H9 (cell line): ENCODE measurements around the gene BMPR1A. TPM values are rescaled to one million over a fixed set of nuclear protein-coding genes. Genes with fewer than 3 reads are reported as not detected.

Experiments used
- DNase-seq: peaks from one replicate; pipeline ENCODE4 v3.0.0-alpha.2; 2017
- H2AFZ ChIP-seq: one replicate; pipeline ENCODE4 v1.6.1; 2013; ENCODE audit warnings: mild to moderate bottlenecking, low read length, control low read depth, moderate library complexity
- H2AK5ac ChIP-seq: 2 replicates; pipeline ENCODE4 v1.6.1; 2013; ENCODE audit warnings: low read length, control low read depth, mixed read lengths; ENCODE audit not compliant: insufficient read length
- H2BK120ac ChIP-seq: one replicate; pipeline ENCODE4 v1.6.1; 2013; ENCODE audit warnings: low read depth, mild to moderate bottlenecking, low read length, control low read depth, inconsistent platforms; ENCODE audit not compliant: poor library complexity, severe bottlenecking
- H2BK12ac ChIP-seq: 2 replicates; pipeline ENCODE4 v1.6.1; 2013; ENCODE audit warnings: low read length, control low read depth, mixed read lengths, low read depth; ENCODE audit not compliant: insufficient read length
- H2BK15ac ChIP-seq: 2 replicates; pipeline ENCODE4 v1.6.1; 2013; ENCODE audit warnings: low read depth, low read length, control low read depth
- H2BK20ac ChIP-seq: one replicate; pipeline ENCODE4 v1.6.1; 2013; ENCODE audit warnings: low read depth, mild to moderate bottlenecking, low read length, control low read depth, inconsistent platforms; ENCODE audit not compliant: poor library complexity, severe bottlenecking
- H2BK5ac ChIP-seq: 2 replicates; pipeline ENCODE4 v1.6.1; 2013; ENCODE audit warnings: low read length, control low read depth, mixed read lengths; ENCODE audit not compliant: insufficient read length
- H3K14ac ChIP-seq: 2 replicates; pipeline ENCODE4 v1.6.1; 2013; ENCODE audit warnings: low read length, control low read depth; ENCODE audit not compliant: insufficient read depth
- H3K18ac ChIP-seq: 2 replicates; pipeline ENCODE4 v1.6.1; 2013; ENCODE audit warnings: low read depth, mild to moderate bottlenecking, mixed read lengths, low read length, control low read depth; ENCODE audit not compliant: insufficient read length
- H3K23ac ChIP-seq: 2 replicates; pipeline ENCODE4 v1.6.1; 2013; ENCODE audit warnings: low read length, control low read depth, mixed read lengths, low read depth; ENCODE audit not compliant: insufficient read length
- H3K23me2 ChIP-seq: 2 replicates; pipeline ENCODE4 v1.6.1; 2013; ENCODE audit warnings: low read depth, mild to moderate bottlenecking, mixed read lengths, low read length, control low read depth; ENCODE audit not compliant: insufficient read length, poor library complexity, severe bottlenecking
- H3K27ac ChIP-seq: 2 replicates; pipeline ENCODE4 v1.5.1; 2013; ENCODE audit warnings: low read length, control low read depth, mixed read lengths, low read depth; ENCODE audit not compliant: insufficient read length
- H3K27me3 ChIP-seq: 2 replicates; pipeline ENCODE4 v1.6.1; 2013; ENCODE audit warnings: low read length, control low read depth, inconsistent platforms; ENCODE audit not compliant: insufficient read depth
- H3K4ac ChIP-seq: 2 replicates; pipeline ENCODE4 v1.6.1; 2013; ENCODE audit warnings: low read depth, mild to moderate bottlenecking, control low read depth, inconsistent platforms, low read length, moderate library complexity
- H3K4me1 ChIP-seq: 2 replicates; pipeline ENCODE4 v1.6.1; 2013; ENCODE audit warnings: low read length, control low read depth, inconsistent platforms; ENCODE audit not compliant: insufficient read depth
- H3K4me2 ChIP-seq: 2 replicates; pipeline ENCODE4 v1.6.1; 2013; ENCODE audit warnings: low read length, control low read depth, mixed read lengths; ENCODE audit not compliant: insufficient read length, insufficient read depth
- H3K56ac ChIP-seq: 2 replicates; pipeline ENCODE4 v1.6.1; 2013; ENCODE audit warnings: low read depth, mild to moderate bottlenecking, mixed read lengths, low read length, control low read depth; ENCODE audit not compliant: insufficient read length
- H3K79me1 ChIP-seq: 2 replicates; pipeline ENCODE4 v1.6.1; 2013; ENCODE audit warnings: low read depth, mild to moderate bottlenecking, moderate library complexity, low read length, control low read depth, inconsistent platforms; ENCODE audit not compliant: insufficient read depth, poor library complexity, severe bottlenecking
- H3K79me2 ChIP-seq: 2 replicates; pipeline ENCODE4 v1.6.1; 2013; ENCODE audit warnings: low read length, control low read depth, inconsistent platforms; ENCODE audit not compliant: insufficient read depth
- H3K9ac ChIP-seq: 2 replicates; pipeline ENCODE4 v1.6.1; 2013; ENCODE audit warnings: low read length, control low read depth, mixed read lengths; ENCODE audit not compliant: insufficient read length; ENCODE audit errors: extremely low read depth
- H3K9me3 ChIP-seq: one replicate; pipeline ENCODE4 v1.6.1; 2013; ENCODE audit warnings: low read depth, low read length, inconsistent platforms; ENCODE audit not compliant: control insufficient read depth
- H3T11ph ChIP-seq: one replicate; pipeline ENCODE4 v1.6.1; 2013; ENCODE audit warnings: mild to moderate bottlenecking, low read length, control low read depth, inconsistent platforms
- H4K20me1 ChIP-seq: one replicate; pipeline ENCODE4 v1.6.1; 2013; ENCODE audit not compliant: control insufficient read depth, insufficient read length, insufficient read depth
- H4K5ac ChIP-seq: 2 replicates; pipeline ENCODE4 v1.6.1; 2013; ENCODE audit warnings: low read depth, mild to moderate bottlenecking, mixed read lengths, low read length, control low read depth; ENCODE audit not compliant: insufficient read length
- H4K8ac ChIP-seq: replicated peaks from 2 replicates; pipeline ENCODE4 v1.6.1; 2013; ENCODE audit warnings: low read length, control low read depth, mixed read lengths, low read depth; ENCODE audit not compliant: insufficient read length
- H4K91ac ChIP-seq: 2 replicates; pipeline ENCODE4 v1.6.1; 2013; ENCODE audit warnings: low read depth, mild to moderate bottlenecking, moderate library complexity, mixed read lengths, low read length, control low read depth; ENCODE audit not compliant: insufficient read length
- H3K27ac Mint-ChIP-seq, 3 experiments: 2 replicates in 2 of 3; 3 replicates in 1 of 3; pipeline ENCODE4 v1.8.0; 2020 to 2021; ENCODE audit warnings: mixed read lengths in 3 of 3, mild to moderate bottlenecking in 1 of 3, moderate library complexity in 1 of 3
- H3K27me3 Mint-ChIP-seq: 2 replicates; pipeline ENCODE4 v1.8.0; 2021; ENCODE audit warnings: low read depth, mild to moderate bottlenecking, moderate library complexity, mixed read lengths
- H3K36me3 Mint-ChIP-seq, 3 experiments: 2 replicates in 2 of 3; 3 replicates in 1 of 3; pipeline ENCODE4 v1.8.0; 2020 to 2021; ENCODE audit warnings: low read depth in 3 of 3, mixed read lengths in 3 of 3; ENCODE audit not compliant: insufficient read depth in 1 of 3
- H3K4me1 Mint-ChIP-seq, 2 experiments: 2 replicates each; pipeline ENCODE4 v1.8.0; 2020; ENCODE audit warnings: mixed read lengths in 2 of 2
- H3K4me3 Mint-ChIP-seq, 2 experiments: 2 replicates in 1 of 2; 3 replicates in 1 of 2; pipeline ENCODE4 v1.8.0; 2020 to 2021; ENCODE audit warnings: mild to moderate bottlenecking in 2 of 2, mixed read lengths in 2 of 2, moderate library complexity in 1 of 2
- H3K9me3 Mint-ChIP-seq, 2 experiments: 2 replicates in 1 of 2; 3 replicates in 1 of 2; pipeline ENCODE4 v1.8.0; 2020; ENCODE audit warnings: mild to moderate bottlenecking in 2 of 2, mixed read lengths in 2 of 2, moderate library complexity in 1 of 2
- WGBS: extraction: QIAGEN DNeasy Blood & Tissue Kit; methylation state at CpG from one replicate; pipeline ENCODE4 v1.1.7; 2013; ENCODE audit warnings: missing lambda C conversion rate, low lambda C conversion rate, mixed read lengths; ENCODE audit not compliant: insufficient read length; ENCODE audit errors: extremely low coverage; 5-methylcytosine and 5-hydroxymethylcytosine counted together
- total RNA-seq: library from RNA; stranded (reverse); gene quantifications from 2 replicates; pipeline ENCODE4 v1.2.1, GENCODE V29; 2021
- TF ChIP-seq, protein P1 (sequence below): fragments of 200-600 bp; sonication (generic); conservative IDR thresholded peaks from 3 replicates; pipeline ENCODE4 v1.8.0; 2021; ENCODE audit warnings: antibody characterized with exemption, mild to moderate bottlenecking

BMPR1A gene
- total RNA-seq, 1 experiment from 2014 or later, result 138 TPM

DNA sequence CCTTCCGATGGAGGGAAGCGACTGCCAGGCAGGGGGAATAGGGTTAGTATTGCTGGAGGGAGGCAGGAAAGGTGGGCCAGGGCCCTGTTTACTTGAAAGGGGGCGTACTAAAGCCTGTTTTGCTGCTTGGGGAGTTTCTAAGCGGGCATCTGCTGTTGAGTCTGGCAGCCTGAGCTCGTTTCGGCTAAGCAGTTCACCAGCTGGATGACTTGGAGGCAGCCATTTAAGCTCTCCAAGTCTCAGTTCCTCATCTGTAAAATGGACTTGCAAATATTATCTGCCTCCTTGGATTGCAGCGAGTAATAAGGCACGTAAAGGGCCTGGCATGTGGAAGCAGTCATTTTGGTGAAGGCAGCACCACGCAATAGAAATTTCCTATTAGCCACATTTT, 44.1 kb upstream of the BMPR1A start:
- peak; percentile 63 for DNase-seq
- Histone ChIP-seq H3K18ac (no peak overlapping the region), H4K20me1 (no peaks in the 10 kb centered on the region), H3K4ac (no peak overlapping the region), H2BK20ac (no peak overlapping the region), H2BK12ac (no peak overlapping the region), H3K79me2 (no peaks in the 10 kb centered on the region), H3K9ac (peak overlapping the region; percentile 4), H4K91ac (no peak overlapping the region), H3K14ac (no peak overlapping the region), H3K56ac (no peak overlapping the region), H3K23me2 (peaks cover 8% of the 10 kb centered on the region), H2AFZ (no peak overlapping the region), H4K8ac (no peak overlapping the region), H3K23ac (no peak overlapping the region), H3K79me1 (no peaks in the 10 kb centered on the region), H3K27ac (no peak overlapping the region), H2BK15ac (no peak overlapping the region), H2BK5ac (no peak overlapping the region), H4K5ac (no peak overlapping the region), H3K9me3 (no peaks in the 10 kb centered on the region), H3K27me3 (no peaks in the 10 kb centered on the region), H2BK120ac (no peak overlapping the region), H3K4me1 (peaks cover 2% of the 10 kb centered on the region; the same call in 1 of the 2 replicates), H3K4me2 (peak overlapping the region; percentile 41), H3T11ph (no peak overlapping the region), H2AK5ac (no peak overlapping the region)
- H3K27ac Mint-ChIP-seq, result peak overlapping the region in 2 of 3 experiments; percentile 30 to 76; a peak in 3 of 7 replicates
- H3K4me3 Mint-ChIP-seq, result peak overlapping the region; percentile 64 to 85
- peaks cover 2% of the 10 kb centered on the region; the same call in 1 of the 2 replicates for H3K27me3 Mint-ChIP-seq
- no CpG with 5 or more reads among the region's 9 CpGs for WGBS
- H3K9me3 Mint-ChIP-seq, result no peaks in the 10 kb centered on the region
- TF ChIP-seq, protein P1, sequence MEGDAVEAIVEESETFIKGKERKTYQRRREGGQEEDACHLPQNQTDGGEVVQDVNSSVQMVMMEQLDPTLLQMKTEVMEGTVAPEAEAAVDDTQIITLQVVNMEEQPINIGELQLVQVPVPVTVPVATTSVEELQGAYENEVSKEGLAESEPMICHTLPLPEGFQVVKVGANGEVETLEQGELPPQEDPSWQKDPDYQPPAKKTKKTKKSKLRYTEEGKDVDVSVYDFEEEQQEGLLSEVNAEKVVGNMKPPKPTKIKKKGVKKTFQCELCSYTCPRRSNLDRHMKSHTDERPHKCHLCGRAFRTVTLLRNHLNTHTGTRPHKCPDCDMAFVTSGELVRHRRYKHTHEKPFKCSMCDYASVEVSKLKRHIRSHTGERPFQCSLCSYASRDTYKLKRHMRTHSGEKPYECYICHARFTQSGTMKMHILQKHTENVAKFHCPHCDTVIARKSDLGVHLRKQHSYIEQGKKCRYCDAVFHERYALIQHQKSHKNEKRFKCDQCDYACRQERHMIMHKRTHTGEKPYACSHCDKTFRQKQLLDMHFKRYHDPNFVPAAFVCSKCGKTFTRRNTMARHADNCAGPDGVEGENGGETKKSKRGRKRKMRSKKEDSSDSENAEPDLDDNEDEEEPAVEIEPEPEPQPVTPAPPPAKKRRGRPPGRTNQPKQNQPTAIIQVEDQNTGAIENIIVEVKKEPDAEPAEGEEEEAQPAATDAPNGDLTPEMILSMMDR, result no peak
- H3K36me3 Mint-ChIP-seq, result no peaks in the 10 kb centered on the region
- H3K4me1 Mint-ChIP-seq, result peaks cover 36 to 39% of the 10 kb centered on the region in 2 experiments
